GM18868 (cell line): Measurements from ENCODE around the gene THRA.
A peak's percentile ranks its signal among the peaks of the same experiment; 100 is the strongest.

Experiments
- ATAC-seq: cut with Tn5 transposase; IDR thresholded peaks from one replicate; pipeline ENCODE4 v1.9.1; 2021; ENCODE audit warnings: mild to moderate bottlenecking, moderate library complexity; ENCODE audit not compliant: unreplicated experiment

The THRA gene

DNA sequence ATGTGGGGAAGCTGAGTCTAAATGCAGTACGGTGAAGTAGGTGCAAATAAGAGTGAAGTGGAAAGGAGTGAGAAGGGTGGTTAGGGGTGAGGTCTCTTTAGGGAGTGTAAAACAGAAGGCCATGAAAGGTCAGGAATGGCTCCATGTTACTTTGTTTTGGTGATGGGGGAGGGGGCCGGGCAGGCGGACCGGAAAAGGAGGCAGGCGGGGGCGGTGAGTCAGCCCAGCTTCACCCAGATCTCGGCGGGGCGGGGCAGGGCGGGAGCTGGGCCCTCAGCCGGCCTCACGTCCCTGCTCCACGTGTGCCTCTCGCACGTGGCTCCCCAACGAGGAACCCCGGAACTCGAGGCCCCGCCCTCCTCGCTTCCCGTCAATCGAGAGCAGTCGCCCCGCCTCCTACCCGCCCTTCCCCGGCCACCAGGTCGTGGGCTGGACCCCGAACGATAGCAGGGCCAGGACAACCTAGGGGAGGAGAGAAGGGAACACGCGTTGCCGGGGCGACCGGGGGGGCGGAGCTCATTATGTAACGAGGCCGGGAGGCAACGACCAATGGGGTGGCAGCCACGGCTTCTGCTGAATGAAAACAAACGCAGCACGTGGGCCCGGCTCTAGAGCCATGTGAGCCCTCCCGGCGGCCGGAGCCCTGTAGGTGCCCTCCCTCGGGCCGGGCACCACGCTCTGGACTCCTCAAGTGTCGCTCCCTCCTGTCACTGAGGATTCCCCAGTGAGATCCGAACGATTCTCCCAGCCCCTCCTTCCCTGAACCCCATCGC, 36.3 kb downstream of the THRA start:
- ATAC-seq, result peak; percentile 65

DNA sequence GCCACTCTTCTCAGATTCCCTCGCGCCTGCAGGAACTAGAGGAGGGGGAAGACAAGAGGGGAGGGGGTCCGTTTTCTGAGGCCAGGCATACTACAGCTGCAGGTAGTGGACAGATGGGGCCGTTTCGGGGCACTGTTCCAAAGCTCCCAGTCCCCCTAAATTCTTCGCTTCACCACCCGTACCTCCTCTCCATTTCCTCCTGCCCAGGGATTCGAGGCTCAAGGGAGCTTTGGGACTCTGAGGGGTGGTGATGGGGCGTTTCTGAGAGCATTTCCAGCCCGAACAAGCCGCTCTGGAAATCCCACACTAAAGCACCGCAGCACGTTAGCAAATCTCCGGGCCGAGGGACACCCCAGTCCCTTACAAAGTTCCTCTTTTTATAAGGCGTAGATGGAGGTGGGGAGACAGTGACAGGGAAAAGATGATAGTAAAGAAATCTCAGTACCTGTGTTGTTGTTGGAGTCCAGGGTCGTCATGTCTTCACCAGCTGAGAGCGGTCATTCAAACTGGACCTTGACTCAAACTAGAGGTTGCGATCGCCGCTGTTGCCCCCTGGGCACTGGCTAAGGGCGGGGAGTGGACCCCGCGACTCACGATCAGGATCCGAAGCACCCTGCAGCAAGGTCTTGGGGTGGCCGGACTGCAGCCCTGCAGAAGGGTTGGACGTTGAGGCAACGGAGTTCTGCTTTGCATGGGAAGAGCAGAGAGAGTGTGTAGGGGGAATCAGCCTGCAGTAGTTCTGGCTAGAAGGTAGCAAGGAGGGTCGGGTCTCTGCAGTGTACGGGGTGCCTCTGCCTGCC, 37.1 kb downstream of the THRA start:
- ATAC-seq, result no peak

DNA sequence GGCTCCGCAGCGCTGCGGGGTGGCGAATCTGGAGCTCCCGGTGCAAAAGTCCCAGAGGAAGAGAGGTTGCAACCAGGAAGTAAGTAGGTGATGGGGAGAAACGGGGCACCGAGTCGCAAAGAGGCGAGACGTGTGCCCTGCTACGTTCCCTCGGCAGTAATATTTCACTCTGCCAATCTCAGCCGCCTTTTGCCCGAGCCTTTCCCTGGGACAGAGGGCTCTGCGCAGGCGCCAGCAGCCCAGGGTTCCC, 37.6 kb downstream of the THRA start, which contains the start of gene NR1D1:
Gene NR1D1, minus strand, starts transcription at position 171 of the 250 bp plus-strand sequence. CDS start 495 bp downstream, outside the sequence.
- no peak for ATAC-seq

DNA sequence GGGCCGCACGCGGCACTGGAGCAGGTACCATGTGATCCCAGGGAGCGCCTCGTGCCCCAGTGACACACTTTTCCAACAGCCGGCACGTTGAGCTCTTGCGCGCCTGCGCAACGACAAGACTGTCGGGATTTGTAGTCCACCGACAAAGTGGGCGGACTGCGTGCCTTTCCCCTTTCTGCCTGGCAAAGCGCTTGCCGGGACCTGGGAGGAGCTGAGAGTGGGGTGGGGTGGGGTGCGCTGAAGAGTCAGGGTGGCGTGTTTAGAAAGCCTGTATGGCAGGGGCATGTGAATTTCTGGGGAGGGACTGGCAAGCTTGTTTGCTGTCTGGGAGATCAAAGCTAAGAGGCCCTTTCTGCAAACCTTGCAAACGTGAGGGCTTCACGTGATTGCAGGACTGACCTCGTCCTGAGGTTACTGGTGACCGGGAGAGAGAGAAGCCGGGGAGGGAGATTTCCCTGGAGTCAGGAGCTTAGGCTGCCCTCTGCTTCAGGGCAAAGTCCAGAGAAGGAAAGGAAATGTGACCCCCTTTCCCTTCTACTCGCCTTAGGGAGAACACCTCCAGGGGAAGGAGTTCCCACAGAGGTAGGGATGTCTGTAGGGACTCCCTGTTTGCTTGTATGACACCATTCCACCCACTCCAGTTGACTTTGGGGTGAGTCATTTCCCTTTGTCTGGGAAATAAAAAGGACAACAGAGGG, 38.1 kb downstream of the THRA start:
- ATAC-seq, result no peak

DNA sequence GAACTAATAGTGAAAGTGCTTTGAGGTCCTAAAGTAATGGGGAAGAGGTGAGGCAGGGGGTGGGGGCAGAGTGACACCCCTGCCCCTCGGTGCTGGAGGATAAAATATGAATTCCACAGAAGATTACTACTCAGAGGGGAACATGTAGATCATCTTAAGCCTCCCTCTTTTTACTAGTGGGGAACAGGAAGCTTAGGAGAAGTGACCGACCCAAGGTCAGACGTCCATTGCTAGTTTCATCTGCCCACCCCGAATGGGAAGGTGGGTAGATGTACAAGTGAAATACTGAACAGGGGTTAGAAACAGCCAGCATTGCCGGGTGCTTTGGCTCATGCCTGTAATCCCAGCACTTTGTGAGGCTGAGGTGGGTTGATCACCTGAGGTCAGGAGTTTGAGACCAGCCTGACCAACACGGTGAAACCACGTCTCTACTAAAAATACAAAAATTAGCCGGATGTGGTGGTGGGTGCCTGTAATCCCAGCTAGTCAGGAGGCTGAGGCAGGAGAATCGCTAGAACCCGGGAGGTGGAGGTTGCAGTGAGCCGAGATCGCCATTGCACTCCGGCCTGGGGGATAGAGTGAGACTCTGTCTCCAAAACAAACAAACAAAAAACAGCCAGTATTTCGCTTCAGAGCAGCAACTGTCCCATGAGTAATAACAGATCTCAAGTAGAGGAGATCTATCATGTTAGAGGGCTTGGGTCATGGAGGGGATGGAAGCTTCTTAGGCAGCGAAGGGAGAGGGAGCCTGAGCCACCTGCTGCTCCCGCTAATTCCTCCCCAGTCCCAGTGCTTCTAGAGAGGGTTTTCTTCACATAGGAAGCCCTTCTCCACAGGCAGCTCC, 38.8 kb downstream of the THRA start:
- ATAC-seq, result no peak

DNA sequence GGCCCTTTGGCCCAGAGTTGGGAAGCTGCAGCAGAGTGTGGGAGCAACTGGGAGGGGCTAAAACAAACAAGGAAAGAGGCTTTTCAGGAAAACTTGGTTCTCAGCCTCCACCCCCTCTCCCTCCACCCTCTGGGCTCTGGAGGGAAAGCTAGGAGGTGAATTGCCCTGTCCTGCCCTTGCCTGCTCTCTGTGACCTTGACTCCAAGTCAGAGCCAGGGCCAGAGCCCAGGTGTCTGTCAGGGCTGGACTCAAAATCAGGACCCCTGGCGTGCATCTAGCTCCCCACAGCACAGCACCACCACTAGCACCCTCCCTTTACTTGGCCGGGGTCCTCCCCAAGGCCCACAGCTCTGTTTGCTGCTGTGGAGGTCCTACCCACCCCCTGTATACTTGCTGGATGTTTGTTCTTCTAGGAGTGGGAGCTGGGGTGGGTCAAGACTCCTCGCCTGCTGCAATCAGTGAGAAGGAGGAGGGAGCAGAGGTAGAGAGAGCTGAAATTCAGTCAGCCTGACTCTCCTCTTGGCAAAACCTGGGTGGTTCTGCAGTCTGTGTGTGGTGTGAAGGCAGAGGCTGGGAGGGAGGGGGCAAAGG, 40.4 kb downstream of the THRA start:
- no peak for ATAC-seq

DNA sequence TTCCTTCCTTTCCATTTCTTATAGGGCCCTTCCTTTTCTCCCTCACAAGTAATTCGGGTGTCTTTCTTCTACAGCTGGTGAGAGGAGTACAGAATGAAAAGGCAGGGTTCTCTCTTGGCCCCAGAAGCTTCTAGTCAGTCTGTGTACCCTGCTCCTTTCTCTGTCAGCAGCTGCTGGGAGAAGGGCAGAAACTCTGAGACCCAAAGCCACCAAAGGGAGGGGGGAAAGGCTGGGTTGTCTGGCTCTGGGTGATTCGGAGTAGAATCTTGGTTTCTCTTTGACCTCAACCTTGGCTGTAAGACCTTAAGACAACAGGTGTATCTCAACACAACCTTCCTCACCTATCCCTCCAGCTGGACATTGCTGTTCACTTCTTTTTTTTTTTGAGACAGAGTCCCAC, 40.9 kb downstream of the THRA start:
- no peak for ATAC-seq

DNA sequence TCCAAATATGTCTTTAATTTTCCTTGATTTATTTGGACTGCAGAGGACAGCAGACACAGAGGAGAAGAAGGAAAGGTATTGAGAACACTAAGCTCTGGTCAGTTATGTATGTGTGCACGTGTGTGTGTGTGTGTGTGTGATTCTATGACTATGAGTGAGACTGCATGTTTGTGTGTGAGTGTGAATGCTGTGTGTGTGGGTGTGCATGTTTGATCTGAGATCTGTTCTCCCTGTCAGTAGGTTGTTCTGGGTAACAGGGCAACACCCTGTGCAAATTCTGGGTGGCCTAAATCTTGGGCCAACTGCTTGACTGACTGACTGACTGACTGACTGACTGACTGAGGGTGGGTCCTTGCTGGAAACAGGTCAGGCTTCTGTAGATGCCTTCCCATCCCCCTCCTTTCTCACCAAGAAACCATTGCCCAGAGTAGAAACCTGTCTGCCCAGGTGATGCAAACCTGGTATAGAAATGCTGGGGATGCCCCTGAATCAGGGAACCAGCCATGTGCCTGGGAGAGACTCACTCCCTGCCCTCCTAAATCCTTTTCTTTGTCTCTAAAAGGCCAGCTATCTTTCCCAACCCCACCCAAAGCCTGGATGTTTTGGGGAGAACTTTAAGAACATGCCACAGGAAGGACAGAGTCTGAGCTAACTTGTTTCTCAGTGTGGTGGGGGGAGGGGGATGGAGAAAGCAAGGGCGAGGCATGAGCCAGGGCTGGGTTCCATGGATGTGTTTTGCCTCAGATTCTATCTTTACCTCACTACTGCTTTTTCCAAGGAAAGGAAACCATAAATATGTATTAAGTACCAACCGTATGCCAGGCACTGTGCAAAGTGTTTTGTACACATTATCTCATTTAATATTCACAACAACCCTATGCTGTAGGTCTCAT, 42.1 kb downstream of the THRA start:
- no peak for ATAC-seq

DNA sequence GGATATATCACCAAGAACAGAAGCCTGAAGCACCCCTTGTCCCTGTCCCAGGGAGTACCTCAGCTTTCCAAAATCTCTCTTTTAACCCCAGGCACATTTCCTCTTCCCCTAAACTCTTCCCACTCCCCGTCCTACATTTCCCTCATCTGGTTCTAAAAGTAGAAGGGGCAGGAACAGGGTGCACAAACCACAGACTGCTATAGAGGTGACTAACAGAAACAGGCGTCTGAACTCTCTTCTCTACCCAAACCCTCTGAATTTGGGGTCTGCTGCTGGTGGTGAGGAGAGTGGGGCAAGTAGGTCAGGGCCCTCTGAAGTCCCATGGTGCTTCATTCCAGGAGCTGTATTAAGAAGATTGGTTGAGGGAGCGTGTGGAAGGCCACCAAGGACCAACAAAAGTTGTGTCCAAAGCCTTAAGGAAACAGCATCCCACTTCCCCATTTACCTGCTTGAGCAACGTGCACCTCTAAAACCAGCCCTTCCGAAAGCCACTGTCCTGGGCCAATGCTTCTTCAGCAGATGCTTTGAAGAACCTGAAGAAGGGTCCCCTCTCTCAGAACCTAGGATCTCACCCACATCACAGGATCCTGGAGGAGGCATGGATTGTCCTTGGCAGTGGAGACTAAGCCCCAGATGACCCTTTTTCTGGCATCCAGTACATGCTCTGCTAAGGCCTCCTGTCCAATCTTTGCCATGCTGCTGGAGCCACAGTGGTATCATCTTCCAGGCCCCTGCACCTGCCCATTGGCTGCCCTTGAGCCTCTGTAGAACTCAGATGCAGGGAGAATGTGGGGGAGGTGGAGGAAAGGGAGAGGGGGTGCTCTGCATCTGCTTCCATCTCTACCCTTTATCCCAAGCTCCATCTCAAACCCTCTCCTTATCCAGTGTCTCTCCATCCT, 43.3 kb downstream of the THRA start:
- no peak for ATAC-seq

DNA sequence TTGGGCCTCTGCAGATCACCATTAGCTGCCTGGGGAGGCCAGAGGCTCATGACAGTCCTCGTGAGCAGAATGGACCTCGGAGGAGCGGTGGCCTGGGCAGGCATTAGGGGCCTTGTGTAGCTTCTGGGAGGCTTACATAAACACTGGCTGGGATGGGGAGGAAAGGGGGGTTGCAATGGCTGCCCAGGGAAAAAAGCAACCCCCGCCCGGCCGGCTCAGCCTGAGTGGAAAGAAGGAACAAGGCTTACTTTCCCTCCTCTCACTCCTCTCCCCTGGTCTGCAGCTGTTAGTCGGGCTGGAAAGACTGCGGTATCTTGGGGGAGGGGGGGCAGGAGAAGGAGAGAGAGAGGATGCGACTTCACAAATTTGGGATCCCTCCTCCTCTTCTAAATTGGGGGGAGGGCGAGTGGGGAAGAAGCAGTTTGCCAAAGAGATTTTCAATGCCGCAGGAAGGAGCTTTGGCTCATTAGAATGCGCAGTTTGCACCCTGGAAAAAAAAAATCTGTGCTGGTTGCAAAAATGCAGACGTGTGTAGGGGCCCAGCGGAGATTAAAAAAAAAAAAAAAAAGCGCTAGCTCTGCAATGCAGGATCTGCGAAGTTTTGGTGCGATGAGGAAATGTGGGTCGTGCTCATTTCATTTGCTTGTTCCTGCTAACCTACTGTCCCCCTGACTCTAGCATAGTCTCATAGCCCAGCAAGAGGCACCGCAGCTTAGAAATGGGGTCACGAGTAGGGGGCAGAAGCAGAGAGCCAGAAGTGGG, 44.2 kb downstream of the THRA start:
- ATAC-seq, result no peak

DNA sequence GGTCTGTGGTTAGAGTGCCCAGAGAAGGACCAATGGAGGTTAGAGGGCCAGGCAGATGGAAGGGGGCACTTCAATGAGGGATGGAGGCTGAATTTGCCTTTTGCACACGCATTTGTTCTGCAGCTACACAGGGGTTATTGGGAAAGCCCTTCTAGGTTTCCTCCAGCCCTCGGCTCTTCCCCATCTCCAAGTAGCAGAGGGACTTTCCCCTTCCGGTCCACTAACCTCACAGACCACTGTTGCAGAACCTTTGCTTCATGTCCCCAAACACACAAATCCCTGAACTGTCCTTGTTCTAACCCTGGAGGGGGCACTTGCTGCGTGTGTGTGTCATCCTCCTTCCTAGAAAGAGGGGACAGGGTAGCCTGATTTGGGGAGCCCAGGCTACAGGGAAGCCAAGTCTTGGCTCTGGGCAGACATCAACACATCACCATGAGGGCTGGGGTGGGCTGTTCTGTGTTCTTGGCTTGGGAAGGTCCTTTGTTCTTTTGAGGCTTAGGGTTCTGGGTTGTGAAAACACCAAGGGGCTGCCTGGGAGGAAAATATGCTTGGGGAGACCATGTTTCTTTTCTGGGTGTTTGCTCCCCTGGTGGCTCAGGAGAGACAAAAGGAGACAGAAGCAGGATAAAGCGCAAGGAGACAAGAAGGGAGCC, 44.9 kb downstream of the THRA start:
- no peak for ATAC-seq

DNA sequence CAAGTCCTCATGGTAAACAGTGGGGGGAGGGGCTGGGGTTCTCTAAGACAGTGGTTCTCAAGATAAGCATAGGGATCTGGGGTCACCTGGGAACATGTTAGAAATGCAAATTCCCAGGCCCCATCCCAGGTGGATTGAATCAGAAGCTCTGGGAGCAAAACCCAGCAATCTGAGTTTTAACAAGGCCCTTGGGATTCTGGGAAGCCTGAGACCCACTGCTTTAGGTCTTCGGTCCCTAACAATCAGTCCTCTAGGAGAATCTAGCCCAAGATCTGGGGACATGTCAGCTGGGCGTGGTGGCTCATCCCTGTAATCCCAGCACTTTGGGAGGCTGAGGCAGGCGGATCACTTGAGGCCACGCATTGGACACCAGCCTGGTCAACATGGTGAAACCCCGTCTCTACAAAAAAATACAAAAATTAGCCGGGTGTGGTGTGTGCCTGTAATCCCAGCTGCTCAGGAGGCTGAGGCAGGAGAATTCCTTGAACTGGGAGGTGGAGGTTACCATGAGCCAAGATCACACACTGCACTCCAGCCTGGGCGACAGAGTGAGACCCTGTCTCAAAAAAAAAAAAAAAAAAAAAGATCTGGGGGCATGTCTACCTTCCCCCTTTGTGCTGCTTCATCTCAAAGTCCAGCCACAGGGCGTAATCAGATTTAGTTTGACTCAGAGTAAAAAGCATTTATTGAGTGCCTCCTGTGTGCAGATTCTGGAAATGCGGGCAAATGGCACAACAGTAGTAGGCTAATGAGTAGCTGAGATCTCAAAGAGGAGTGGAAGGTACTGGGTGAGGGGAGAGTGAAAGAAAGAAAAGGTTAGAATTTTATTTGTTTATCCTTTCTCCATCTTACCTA, 46.4 kb downstream of the THRA start:
- ATAC-seq, result no peak

DNA sequence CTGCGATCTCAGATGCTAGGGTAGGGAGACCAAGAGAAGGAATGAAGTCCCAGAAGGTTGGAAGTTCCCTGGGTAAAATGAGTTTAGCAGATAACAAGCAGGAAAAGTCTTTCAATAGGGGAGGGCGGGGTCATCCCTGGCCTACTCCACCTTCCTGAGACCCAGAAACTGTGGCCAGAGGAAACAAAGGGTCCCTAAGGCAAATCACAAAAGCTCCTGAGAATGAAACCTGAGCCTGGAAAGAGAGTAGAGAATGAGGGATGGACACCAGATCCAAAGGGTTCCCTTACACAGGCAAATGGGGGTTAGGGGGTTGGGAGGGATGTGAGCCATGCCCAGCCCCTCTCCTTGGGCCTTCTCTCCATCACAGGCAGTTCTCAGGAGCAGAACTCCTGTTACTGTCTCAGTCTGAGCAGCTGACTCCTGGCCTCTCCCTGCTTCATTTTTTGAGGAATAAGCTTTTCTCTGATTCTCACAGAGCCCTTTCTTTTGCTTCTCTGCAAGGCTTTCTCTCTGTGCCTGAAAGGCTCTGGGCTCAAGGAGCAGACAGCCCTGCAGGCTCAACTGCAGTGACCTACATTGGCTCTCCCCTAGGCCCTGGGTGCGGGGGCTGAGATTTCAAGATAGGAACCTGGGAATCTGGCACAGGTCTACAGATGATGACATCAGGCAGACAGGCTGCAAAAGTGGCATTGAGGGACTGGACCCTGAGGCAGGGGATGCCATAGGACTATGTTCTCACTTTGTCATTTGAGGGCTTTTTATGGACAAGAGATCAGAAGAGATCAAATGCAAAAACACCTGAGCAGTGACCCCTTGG, 47.5 kb downstream of the THRA start:
- ATAC-seq, result no peak

DNA sequence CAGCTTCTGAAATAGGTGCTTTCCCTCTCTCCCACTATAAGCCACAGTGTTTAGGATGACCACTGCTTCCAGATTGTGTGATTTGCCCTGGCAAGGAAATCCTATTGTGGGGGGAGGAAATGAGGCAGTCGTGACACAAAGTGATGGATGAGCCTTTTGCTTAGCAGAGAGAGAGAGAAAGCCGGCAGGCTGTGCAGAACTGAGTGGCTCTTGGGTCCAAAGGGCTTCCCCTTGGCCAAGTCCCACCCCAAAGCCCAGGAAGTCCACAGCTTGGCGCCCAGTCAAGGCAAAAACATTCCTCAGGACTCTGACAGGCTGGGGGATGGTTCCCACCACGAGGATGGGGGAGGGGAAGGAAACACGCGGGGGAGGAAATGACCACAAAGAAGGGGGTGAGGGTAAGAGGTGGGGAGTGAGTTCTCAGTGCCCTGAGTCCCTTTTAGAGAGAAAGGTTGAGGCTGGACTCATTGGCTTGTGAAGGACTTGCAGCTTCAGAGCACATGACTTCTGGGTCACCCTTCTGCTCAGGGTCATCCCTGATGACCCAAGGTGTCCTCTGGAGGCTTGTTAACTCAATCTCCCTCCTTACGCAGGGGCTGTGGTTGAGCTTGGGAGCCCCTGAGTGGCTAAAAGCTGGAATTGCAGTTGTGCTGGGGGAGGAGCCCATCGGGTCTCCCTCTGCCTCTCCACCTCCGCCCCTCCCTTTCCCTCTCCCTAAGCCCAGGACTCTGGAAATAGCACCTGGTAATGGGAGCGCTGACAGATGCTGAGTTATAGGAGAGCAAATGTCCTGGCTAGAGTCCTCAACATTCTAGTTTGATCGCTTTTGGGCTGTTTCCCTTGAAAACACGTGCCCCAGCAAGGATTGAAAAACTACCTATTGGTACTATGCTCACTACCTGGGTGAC, 48.7 kb downstream of the THRA start:
- ATAC-seq, result peak; percentile 42
